ENCODE data around the gene PCNX2.

PCNX2 gene

DNA sequence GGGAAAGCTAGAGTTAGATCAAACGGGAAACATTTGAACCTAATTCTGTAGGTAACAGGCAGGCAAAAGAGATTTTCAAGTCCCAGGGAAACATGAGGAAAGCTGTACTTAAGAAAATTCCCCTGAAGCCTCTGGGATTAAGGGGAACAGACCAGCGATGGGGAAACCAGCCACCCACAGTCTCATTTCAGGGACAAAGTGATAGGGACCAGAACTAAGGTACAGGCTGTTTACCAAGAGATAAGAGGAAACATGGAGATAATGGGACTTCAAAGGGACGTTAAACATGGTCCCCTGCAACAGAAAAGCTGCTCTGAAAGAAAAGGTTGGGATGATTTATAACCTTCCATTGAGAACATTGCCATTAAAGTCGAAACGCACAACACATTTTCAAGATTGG is 260.7 kb downstream of the PCNX2 start:
- H3K4me3 ChIP-seq (ENCODE audit: insufficient read depth, low read depth, low read length, poor library complexity, severe bottlenecking) = no peak overlapping the region
- no peaks in the 10 kb centered on the region for H3K27me3 ChIP-seq (replicated peaks; ENCODE audit: control insufficient read depth, insufficient read depth, low read length, poor library complexity, severe bottlenecking)
- H3K27ac ChIP-seq (ENCODE audit: insufficient read depth, low read length, poor library complexity, severe bottlenecking) = no peak overlapping the region
- no peaks in the 10 kb centered on the region for H3K4me1 ChIP-seq (ENCODE audit: control insufficient read depth, insufficient read depth, low read length, poor library complexity, severe bottlenecking)
- no peaks in the 10 kb centered on the region for H3K9me3 ChIP-seq (ENCODE audit: control insufficient read depth, low read length)
- no peak for DNase-seq
- H3K36me3 ChIP-seq (ENCODE audit: control insufficient read depth, insufficient read depth, low read length) = no peaks in the 10 kb centered on the region

DNA sequence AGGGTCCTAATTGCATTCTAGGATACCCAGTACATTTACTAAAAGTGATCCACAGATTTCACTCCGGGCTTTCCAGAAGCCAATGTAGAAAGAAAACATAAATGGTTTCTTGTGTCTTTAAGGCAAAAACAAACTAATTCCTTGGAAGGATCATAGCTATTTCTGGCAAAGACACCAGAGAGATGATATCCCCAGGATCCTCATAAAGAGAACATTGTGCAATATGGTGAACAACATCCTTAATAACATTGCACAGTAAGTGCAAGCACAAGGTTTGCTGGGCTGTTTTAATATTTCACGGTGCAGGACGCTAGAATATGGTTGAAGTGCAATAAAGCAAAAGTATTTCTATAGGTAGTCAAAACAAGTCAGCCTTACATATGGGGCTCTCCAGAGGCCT is 262.2 kb downstream of the PCNX2 start:
- H3K4me1 ChIP-seq (ENCODE audit: control insufficient read depth, insufficient read depth, low read length, poor library complexity, severe bottlenecking) = no peaks in the 10 kb centered on the region
- DNase-seq = no peak
- no peaks in the 10 kb centered on the region for H3K36me3 ChIP-seq (ENCODE audit: control insufficient read depth, insufficient read depth, low read length)
- H3K9me3 ChIP-seq (ENCODE audit: control insufficient read depth, low read length) = no peaks in the 10 kb centered on the region
- no peak overlapping the region for H3K27ac ChIP-seq (ENCODE audit: insufficient read depth, low read length, poor library complexity, severe bottlenecking)
- H3K4me3 ChIP-seq (ENCODE audit: insufficient read depth, low read depth, low read length, poor library complexity, severe bottlenecking) = no peak overlapping the region
- no peaks in the 10 kb centered on the region for H3K27me3 ChIP-seq (replicated peaks; ENCODE audit: control insufficient read depth, insufficient read depth, low read length, poor library complexity, severe bottlenecking)

DNA sequence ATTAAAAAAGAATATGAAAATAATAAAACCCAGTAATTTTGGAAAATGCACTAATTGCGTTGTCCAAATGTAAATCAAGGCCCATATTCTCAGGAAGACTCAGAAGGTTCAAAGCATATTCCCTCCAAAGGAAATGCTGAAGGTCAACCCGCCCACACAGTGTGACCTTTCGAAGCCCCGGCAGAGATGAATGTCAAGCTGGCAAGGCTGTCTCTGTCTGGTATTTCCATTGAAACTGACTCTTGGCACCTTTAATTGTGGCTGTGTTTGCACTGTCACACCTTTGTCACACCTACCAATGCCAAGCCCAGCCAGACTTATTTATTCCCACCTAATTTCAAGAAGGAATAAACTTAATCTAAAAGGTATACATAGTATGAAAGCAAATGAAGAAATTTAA is 262.6 kb downstream of the PCNX2 start:
- Histone ChIP-seq H3K27me3 (replicated peaks; ENCODE audit: control insufficient read depth, insufficient read depth, low read length, poor library complexity, severe bottlenecking) (no peaks in the 10 kb centered on the region), H3K36me3 (ENCODE audit: control insufficient read depth, insufficient read depth, low read length) (no peaks in the 10 kb centered on the region), H3K27ac (ENCODE audit: insufficient read depth, low read length, poor library complexity, severe bottlenecking) (no peak overlapping the region), H3K4me3 (ENCODE audit: insufficient read depth, low read depth, low read length, poor library complexity, severe bottlenecking) (no peak overlapping the region), H3K9me3 (ENCODE audit: control insufficient read depth, low read length) (no peaks in the 10 kb centered on the region), H3K4me1 (ENCODE audit: control insufficient read depth, insufficient read depth, low read length, poor library complexity, severe bottlenecking) (no peaks in the 10 kb centered on the region)
- no peak for DNase-seq

DNA sequence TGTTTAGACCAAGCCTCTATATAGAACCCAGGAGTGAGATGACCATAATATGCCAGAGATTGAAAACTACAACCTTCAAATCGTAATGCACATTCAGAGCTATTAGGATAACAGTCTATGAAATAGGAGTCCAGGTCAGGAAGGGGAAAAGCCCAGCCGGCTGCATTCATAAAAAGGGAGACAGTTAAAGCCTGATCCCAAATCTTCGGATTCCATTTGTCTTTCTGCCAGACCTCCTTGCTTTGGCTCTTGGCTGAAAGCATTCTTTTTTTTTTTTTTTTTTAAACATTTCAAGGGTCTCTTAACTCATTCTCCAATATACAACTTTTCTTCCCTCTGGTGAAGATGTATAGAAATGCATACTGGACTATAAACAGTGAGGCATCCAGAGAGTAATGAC is 264.0 kb downstream of the PCNX2 start:
- Histone ChIP-seq H3K27ac (ENCODE audit: insufficient read depth, low read length, poor library complexity, severe bottlenecking) (no peak overlapping the region), H3K36me3 (ENCODE audit: control insufficient read depth, insufficient read depth, low read length) (no peaks in the 10 kb centered on the region), H3K4me1 (ENCODE audit: control insufficient read depth, insufficient read depth, low read length, poor library complexity, severe bottlenecking) (no peaks in the 10 kb centered on the region), H3K9me3 (ENCODE audit: control insufficient read depth, low read length) (no peaks in the 10 kb centered on the region), H3K27me3 (replicated peaks; ENCODE audit: control insufficient read depth, insufficient read depth, low read length, poor library complexity, severe bottlenecking) (no peaks in the 10 kb centered on the region), H3K4me3 (ENCODE audit: insufficient read depth, low read depth, low read length, poor library complexity, severe bottlenecking) (no peak overlapping the region)
- no peak for DNase-seq

DNA sequence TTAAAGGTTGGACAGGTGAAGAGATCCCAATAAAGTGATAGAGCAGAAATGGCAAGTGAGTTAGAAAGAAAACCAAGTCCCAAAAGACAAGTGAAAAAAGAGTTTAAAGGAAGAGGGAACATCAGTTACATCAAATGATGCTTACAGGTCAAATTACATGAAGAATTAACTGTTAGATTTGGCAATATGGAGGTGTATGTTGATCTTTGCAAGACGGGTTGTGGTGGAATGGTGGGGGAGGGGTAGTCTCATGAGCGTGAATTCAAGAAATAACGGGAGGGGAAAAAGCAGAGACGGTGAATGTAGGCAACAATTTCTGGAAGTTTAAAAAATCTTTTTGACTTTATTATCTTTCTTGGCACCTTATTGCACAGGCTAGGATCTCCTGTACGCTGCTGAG is 268.5 kb downstream of the PCNX2 start:
- DNase-seq = no peak
- Histone ChIP-seq H3K36me3 (ENCODE audit: control insufficient read depth, insufficient read depth, low read length) (peaks cover 8% of the 10 kb centered on the region), H3K4me1 (ENCODE audit: control insufficient read depth, insufficient read depth, low read length, poor library complexity, severe bottlenecking) (no peaks in the 10 kb centered on the region), H3K27ac (ENCODE audit: insufficient read depth, low read length, poor library complexity, severe bottlenecking) (no peak overlapping the region), H3K27me3 (replicated peaks; ENCODE audit: control insufficient read depth, insufficient read depth, low read length, poor library complexity, severe bottlenecking) (no peaks in the 10 kb centered on the region), H3K9me3 (ENCODE audit: control insufficient read depth, low read length) (no peaks in the 10 kb centered on the region), H3K4me3 (ENCODE audit: insufficient read depth, low read depth, low read length, poor library complexity, severe bottlenecking) (no peak overlapping the region)

DNA sequence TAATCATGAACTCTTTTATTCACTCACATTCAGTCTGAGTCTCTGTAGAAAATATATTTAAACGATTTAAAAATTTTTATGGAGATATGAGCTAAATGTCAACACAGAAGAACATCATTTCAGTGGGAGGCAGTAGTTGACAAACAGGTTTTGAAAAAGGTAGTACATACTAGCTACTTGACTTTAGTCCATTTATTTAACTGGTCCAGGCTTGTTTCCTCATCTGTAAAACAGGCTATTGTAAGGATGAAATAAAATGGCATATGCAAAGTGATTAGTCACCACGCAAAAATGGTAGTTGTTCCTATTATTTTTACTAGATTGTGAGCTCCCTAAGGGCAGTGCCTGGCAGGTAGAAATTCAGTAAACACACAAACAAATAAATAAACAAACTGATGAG is 270.0 kb downstream of the PCNX2 start:
- DNase-seq = no peak
- Histone ChIP-seq H3K27me3 (replicated peaks; ENCODE audit: control insufficient read depth, insufficient read depth, low read length, poor library complexity, severe bottlenecking) (no peaks in the 10 kb centered on the region), H3K27ac (ENCODE audit: insufficient read depth, low read length, poor library complexity, severe bottlenecking) (no peak overlapping the region), H3K9me3 (ENCODE audit: control insufficient read depth, low read length) (no peaks in the 10 kb centered on the region), H3K4me1 (ENCODE audit: control insufficient read depth, insufficient read depth, low read length, poor library complexity, severe bottlenecking) (no peaks in the 10 kb centered on the region), H3K4me3 (ENCODE audit: insufficient read depth, low read depth, low read length, poor library complexity, severe bottlenecking) (no peak overlapping the region), H3K36me3 (ENCODE audit: control insufficient read depth, insufficient read depth, low read length) (peaks cover 8% of the 10 kb centered on the region)

DNA sequence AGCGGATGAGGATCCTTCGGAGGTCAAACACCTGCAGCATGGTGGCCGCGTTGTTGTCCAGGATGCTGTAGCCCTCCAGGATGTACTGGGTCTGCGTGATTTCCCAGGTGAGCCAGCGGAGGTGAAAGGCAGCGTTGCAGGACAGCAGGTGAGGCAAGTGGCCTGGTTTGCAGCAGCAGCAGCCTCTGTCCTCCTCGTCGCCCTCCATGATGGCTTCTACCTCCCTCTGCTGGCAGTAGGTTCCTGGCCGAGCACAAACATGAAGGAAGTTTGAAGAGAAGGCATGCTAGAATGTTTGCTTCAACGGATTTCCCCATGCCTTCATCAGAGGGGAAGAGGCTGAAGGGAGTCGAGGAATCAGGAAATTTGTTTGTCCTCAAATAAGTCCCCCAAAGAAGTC is 270.4 kb downstream of the PCNX2 start:
- Histone ChIP-seq H3K9me3 (ENCODE audit: control insufficient read depth, low read length) (no peaks in the 10 kb centered on the region), H3K4me3 (ENCODE audit: insufficient read depth, low read depth, low read length, poor library complexity, severe bottlenecking) (no peak overlapping the region), H3K27ac (ENCODE audit: insufficient read depth, low read length, poor library complexity, severe bottlenecking) (no peak overlapping the region), H3K36me3 (ENCODE audit: control insufficient read depth, insufficient read depth, low read length) (peaks cover 8% of the 10 kb centered on the region), H3K27me3 (replicated peaks; ENCODE audit: control insufficient read depth, insufficient read depth, low read length, poor library complexity, severe bottlenecking) (no peaks in the 10 kb centered on the region), H3K4me1 (ENCODE audit: control insufficient read depth, insufficient read depth, low read length, poor library complexity, severe bottlenecking) (no peaks in the 10 kb centered on the region)
- DNase-seq = no peak

DNA sequence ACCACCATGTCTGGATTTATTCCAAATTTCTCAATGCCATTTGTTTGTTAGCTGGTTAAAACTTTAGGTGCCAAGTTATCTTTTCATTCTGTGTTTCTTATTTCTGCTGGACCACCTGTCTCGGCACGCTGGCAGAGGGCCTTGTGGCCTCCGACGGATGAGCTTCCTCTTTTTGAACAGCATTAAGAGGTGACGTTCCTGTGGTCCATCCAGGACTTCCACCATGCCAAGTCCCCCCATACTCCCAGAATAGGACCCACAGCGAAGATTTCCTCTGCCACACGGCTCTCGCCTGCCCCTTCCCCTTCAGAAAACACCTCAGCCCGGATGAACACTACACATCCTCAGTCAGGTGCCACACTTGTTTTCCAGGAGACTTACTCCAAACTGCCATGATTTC is 271.3 kb downstream of the PCNX2 start:
- Histone ChIP-seq H3K36me3 (ENCODE audit: control insufficient read depth, insufficient read depth, low read length) (peaks cover 16% of the 10 kb centered on the region), H3K27ac (ENCODE audit: insufficient read depth, low read length, poor library complexity, severe bottlenecking) (no peak overlapping the region), H3K4me3 (ENCODE audit: insufficient read depth, low read depth, low read length, poor library complexity, severe bottlenecking) (no peak overlapping the region), H3K9me3 (ENCODE audit: control insufficient read depth, low read length) (no peaks in the 10 kb centered on the region), H3K27me3 (replicated peaks; ENCODE audit: control insufficient read depth, insufficient read depth, low read length, poor library complexity, severe bottlenecking) (no peaks in the 10 kb centered on the region), H3K4me1 (ENCODE audit: control insufficient read depth, insufficient read depth, low read length, poor library complexity, severe bottlenecking) (no peaks in the 10 kb centered on the region)
- DNase-seq = no peak

DNA sequence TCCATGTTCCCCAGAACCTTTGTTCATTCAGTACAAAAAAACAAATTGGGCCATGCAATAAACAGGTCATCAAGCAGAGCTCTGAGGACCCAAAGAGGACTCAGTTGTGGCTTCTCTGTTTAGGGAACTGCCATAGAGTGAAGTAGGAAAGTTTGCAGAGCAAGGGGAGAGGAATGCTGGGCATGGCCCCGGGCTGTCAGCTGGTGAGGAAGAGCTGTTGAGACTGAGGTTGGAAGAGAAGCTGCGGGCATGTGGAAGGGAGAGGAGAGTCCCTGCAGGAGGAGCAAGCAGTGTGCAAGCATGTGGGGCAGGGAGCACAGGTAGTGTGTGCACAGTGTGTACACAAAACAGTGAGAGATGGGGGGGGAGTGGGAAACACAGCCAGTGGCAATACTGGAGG is 273.3 kb downstream of the PCNX2 start:
- no peaks in the 10 kb centered on the region for H3K27me3 ChIP-seq (replicated peaks; ENCODE audit: control insufficient read depth, insufficient read depth, low read length, poor library complexity, severe bottlenecking)
- no peaks in the 10 kb centered on the region for H3K9me3 ChIP-seq (ENCODE audit: control insufficient read depth, low read length)
- H3K36me3 ChIP-seq (ENCODE audit: control insufficient read depth, insufficient read depth, low read length) = peaks cover 20% of the 10 kb centered on the region
- no peaks in the 10 kb centered on the region for H3K4me1 ChIP-seq (ENCODE audit: control insufficient read depth, insufficient read depth, low read length, poor library complexity, severe bottlenecking)
- no peak overlapping the region for H3K4me3 ChIP-seq (ENCODE audit: insufficient read depth, low read depth, low read length, poor library complexity, severe bottlenecking)
- no peak overlapping the region for H3K27ac ChIP-seq (ENCODE audit: insufficient read depth, low read length, poor library complexity, severe bottlenecking)
- DNase-seq = no peak

DNA sequence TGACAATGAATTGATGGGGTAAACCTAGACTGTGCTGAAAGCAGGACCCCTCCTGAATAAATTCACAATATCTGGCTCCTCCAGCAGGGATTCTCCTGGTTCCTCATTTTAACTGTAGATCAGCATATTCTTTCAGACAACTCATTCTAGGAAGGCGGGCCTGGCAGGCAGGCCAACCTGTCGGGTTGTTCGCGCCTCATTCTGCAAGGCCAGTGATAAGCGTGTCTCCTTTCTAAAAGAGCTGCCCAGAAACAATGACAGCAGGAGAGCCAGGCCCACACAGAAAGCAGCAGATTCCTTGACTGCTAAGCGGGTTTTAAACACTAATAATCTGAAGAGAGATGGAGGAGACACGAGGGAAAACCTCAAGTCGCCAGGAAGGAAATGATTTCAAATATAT is 275.1 kb downstream of the PCNX2 start:
- Histone ChIP-seq H3K27ac (ENCODE audit: insufficient read depth, low read length, poor library complexity, severe bottlenecking) (no peak overlapping the region), H3K4me3 (ENCODE audit: insufficient read depth, low read depth, low read length, poor library complexity, severe bottlenecking) (no peak overlapping the region)

DNA sequence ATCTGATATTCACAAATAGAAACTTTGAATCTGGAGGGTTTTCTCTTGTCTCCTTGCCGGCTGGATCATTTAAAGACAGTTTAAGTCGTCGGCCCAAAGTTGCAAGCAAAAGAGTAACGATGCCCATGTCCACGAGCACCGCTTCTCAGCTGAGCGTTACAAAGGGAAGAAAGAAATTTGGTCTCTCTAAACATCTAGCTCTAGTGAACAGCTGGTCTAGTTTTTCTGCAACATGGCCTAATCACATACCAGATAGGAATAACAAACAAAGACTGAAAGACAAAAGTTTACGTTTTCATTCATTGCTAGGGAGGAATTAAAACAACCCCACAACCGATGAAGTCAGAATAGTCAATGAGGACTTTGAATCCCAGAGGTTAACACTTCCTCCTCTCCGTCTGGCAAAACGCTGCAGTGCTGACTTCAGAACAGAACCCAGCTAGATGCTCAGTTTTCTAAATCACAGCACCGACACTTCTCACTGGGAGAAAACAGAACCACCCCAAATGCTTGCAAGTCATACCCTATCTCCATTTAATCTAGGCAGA is 275.7 kb downstream of the PCNX2 start:
- H3K27ac ChIP-seq (ENCODE audit: insufficient read depth, low read length, poor library complexity, severe bottlenecking) = no peak overlapping the region
- H3K4me3 ChIP-seq (ENCODE audit: insufficient read depth, low read depth, low read length, poor library complexity, severe bottlenecking) = no peak overlapping the region
- H3K4me1 ChIP-seq (ENCODE audit: control insufficient read depth, insufficient read depth, low read length, poor library complexity, severe bottlenecking) = no peaks in the 10 kb centered on the region
- no peaks in the 10 kb centered on the region for H3K9me3 ChIP-seq (ENCODE audit: control insufficient read depth, low read length)
- H3K27me3 ChIP-seq (replicated peaks; ENCODE audit: control insufficient read depth, insufficient read depth, low read length, poor library complexity, severe bottlenecking) = no peaks in the 10 kb centered on the region
- peaks cover 19% of the 10 kb centered on the region for H3K36me3 ChIP-seq (ENCODE audit: control insufficient read depth, insufficient read depth, low read length)
- no peak for DNase-seq

More for the DNA sequence above, 275.1 kb downstream of the PCNX2 start:
- H3K36me3 ChIP-seq (ENCODE audit: control insufficient read depth, insufficient read depth, low read length) = peaks cover 20% of the 10 kb centered on the region
- no peak for DNase-seq
- no peaks in the 10 kb centered on the region for H3K27me3 ChIP-seq (replicated peaks; ENCODE audit: control insufficient read depth, insufficient read depth, low read length, poor library complexity, severe bottlenecking)
- no peaks in the 10 kb centered on the region for H3K9me3 ChIP-seq (ENCODE audit: control insufficient read depth, low read length)
- H3K4me1 ChIP-seq (ENCODE audit: control insufficient read depth, insufficient read depth, low read length, poor library complexity, severe bottlenecking) = no peaks in the 10 kb centered on the region
